Glomerular endothelial cell (primary cell): ENCODE results near the gene HAPSTR1. TPM values are rescaled to one million over a fixed set of nuclear protein-coding genes. Genes with fewer than 3 reads are reported as not detected.

ENCODE experiments used
- DNase-seq: peaks from one replicate; pipeline ENCODE4 v3.0.0-alpha.2; 2011; ENCODE audit warnings: low read depth, low spot score; ENCODE audit errors: extremely low read depth
- total RNA-seq: library from RNA; depleted of rRNA; stranded (reverse); fragments of >200 nt; gene quantifications from 2 replicates; pipeline ENCODE4 v1.2.3, GENCODE V29; 2015

HAPSTR1 gene
- total RNA-seq, 1 donor from 2014 or later: 94.9 TPM

DNA sequence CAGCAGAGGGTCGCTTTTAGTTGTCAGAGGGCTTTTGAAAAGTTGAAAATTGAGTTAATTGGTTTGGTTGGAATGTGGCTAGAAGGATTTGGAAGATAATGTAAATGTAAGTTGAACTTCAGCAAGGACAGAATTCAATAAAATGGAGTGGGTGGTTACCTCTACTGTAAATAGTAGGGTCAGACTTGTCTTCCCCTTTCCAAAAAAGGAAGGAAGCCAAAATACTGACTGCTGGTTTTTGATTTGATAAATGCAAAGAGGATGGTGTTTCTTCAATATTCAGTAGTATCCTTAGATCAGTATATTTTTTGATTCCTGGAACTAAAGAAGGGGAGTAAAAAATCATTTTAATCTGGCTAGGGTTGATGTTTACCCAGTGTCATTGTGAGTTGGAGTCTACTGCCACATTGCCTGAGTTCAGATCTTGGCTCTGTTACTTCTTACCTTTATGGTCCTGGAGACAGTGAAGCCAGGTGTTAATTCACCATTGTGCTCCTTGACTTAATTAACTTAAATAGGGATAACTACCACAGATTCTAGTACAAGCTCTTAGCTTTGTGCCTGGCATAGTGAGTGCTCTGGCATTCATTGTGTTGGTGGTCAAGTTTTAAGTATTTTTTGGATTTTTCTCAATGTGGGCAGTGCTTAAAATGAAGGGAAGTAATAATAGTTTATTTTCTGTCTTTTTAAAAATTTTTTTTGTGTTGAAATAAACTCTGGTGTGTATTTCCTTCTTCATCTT, 4.4 kb downstream of the HAPSTR1 start:
- DNase-seq: no peak

DNA sequence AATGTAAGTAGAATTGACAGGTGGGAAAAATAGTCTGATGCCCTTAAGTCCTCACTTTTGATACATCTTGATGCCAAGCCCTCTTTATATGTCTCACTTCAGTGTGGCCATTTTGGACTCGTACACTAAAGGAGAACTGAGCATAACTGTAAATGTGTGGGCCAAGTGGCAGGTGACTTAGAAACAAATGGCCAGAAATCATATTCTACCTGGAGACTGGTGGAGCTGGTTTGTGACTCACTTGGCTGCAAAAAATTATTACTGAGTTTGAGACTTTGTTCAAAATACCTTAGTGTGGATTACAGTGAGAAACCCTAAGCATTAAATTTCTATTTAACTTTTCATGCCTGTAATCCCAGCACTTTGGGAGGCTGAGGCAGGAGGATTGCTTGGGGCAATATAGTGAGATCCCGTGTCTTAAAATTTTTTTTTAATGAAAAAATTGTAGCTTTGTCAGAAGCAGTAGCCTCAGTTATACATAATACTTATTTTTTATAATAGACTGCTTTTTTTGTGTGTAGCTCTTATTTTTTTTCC, 5.0 kb downstream of the HAPSTR1 start:
- no peak for DNase-seq

DNA sequence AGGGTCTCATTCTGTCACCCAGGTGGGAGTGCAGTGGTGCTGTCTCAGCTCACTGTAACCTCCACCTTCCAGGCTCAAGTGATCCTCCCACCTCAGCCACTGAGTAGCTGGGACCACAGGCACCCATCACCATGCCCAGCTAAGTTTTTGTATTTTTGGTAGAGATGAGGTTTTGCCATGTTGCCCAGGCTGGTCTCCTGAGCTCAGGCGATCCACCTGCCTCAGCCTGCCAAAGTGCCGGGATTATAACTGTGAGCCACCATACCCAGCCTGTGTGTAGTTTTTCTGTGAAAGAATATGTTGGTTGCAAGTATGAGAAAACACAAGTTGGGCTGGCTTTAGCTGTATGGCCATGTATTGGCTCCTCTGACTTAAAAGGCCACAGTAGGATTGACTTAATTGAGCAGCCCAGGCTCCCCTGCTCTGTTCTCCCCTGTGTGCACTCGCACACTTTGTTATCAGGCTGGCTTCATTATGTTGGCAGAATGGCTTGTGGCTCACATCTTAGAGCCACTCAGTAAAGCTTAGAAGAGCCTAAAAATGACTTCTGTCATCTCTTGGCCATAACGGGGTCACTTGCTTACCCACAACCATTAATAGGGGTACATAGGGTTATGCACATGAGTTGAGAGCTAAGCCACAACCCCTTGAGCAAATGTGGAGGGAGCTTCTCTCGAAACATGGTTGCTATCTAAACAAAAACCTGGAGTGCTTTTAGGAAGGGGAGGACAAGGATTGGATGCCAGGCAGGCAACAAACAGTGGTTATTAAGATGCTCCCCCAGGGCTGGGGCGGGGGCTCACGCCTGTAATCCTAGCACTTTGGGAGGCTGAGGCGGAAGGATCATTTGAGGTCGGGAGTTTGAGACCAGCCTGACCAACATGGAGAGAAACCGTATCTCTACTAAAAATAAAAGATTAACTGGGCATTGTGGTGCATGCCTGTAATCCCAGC, 6.1 kb downstream of the HAPSTR1 start:
- DNase-seq: no peak

DNA sequence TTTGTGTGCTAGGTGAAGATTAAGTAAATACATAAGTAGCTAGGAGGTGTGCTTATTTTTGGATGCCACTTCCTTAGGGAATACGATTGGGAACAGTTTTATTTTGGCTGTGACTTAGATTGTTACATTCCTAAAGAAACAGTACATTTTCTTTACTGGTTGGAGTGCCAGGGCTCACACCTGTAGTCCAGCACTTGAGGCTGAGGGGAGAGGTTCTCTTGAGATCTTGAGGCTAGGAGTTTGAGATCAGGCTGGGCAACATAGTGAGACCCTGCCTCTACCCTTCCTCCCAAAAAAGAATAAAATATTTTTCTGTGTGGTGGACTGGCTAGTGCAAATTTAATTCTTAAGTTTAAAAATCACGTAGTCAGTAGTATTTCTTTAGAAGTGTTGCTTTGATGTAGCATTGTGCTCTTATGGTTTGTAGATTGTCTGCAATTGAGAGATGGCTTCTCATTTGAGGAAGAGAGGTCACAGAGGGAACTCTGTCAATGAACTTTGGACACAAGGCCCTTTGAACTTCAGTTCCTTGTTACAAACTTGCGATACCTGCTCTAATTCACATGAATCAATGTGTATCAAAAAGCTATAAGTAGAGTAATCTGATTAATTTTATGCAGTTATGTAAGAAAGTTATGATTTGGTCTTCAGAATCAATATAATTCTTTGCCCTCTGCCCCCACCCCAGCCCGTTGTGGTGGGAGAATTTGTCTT, 7.1 kb downstream of the HAPSTR1 start:
- DNase-seq: no peak

DNA sequence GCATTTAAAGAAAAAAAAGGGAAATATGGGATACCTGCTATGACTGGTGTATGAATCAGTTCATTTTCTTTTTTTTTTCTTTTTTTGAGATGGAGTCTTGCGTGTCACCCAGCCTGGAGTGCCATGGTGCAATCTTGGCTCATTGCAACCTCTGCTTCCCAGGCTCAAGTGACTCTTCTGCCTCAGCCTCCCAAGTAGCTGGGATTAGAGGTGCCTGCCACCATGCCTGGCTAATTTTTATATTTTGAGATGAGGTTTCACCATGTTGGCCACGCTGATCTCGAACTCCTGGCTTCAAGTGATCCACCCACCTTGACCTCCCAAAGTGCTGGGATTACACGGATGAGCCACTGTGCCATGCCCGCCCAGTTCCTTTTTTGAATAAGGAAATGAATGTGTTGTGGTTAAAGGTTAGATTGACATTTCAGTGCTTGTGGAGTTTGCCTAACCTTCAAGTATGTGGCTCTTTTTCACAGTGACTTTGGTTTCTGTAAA, 7.7 kb downstream of the HAPSTR1 start:
- DNase-seq: no peak

DNA sequence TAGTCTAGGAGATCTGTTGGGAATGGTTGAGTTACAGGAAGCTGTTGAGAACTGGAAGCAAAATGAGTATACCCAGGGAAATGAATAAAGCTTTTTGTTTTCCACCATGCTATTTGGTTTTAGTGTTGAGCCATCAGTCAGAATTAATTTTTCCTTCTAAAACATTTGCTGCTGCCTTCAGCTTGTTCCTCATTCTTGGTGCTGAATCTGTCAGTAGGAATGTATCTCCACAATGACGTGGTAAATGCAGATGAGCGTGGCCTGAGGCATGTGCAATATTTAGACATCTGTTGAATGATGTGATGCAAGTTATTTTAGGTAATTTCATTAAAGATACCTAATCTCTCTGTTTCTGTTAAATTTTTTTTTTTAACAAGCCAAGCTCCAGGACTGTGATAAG, 10.9 kb downstream of the HAPSTR1 start:
- DNase-seq: no peak

DNA sequence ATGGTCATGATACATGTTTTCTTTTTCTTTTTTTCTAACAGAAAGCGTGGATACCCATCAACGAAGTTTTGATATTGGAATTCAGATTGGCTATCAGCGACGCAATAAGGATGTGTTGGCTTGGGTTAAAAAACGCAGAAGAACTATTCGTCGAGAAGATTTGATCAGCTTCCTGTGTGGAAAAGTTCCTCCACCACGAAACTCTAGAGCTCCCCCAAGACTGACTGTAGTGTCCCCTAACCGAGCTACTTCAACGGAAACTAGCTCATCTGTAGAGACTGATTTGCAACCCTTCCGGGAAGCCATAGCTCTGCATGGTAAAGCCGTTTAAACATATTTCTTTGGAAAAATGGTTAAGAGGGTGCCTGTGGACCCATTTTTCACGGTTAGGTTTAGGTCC, 11.5 kb downstream of the HAPSTR1 start:
- DNase-seq: no peak

DNA sequence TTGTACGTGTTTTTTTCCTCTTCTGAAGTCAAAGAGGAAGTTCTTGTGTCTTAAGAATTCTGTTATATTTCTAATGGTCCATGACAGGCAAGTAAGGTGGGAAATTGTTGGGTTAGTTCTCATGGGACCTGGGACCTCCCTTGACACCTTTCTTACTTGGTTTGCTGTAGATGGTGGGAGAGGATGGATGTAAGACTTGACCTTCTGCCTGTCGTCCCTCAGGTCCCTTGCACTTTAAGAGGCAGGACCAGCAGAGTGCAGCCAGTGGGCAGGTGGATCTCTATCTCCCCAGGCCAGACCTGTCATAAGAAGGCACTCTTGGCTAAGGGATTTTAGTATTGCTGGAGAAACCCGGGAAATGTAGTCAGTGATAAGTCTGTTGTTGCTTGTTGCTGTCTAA, 12.1 kb downstream of the HAPSTR1 start:
- no peak for DNase-seq

DNA sequence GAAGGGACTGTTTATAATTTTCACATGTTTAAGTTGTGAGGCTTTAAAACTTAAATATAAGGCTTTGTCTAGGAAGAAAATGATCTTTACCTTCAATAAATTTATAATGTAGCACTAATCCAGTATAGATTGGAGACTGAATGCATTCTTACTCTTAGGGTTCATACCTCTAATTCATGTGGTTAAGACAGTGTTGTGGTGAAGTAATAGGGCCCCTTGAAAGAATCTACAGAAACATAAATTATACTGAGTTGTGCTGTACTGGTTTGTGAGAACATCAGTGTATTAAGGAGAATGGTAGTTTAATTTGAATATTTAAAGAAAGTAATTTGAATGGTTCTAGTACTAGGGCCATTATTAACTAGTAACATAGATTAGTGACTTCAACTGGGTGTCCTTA, 13.7 kb downstream of the HAPSTR1 start:
- DNase-seq: no peak

DNA sequence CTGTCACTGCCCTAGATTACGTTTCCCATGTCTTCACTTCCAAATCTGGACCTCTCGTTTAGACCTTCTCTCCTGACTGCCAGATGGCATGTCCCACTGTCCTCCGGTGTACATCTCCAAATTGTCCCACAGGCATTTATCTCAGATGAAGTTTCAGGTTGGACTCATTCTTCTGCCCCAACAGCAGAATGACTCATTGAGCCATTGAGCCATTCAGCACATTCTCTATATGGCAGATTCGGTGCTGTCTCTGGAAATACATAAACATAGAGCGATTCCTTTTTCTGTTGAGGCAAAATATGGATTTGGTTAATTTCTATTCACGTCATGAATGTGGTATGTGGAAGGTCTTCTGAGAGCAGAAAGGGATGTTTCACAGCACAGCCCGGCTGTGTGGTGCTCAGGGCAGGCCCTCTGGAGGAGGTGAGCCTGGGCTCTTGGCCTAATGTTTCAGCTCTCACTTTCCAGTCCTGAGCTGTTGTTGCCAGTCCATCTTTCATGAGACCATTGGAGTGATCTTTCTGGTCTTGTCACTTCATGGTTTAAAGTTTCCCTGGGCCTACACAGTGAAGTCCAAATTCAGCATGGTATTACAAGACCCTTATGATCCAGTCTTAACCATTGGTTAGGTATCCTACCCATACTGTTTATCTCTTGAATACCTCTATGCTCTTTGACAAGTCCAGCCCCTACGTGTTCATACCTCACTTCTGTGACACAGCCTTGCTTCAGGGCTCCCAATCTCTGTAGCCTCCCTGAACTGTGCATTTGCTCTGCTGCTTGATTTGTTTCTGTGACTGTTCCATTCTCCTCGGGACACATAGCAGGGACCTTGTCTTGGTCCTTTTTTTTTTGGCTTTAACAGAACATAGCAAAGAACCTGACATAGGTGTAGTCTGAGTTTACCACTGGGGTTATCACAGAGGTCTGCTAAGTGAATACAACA, 15.9 kb downstream of the HAPSTR1 start:
- no peak for DNase-seq

DNA sequence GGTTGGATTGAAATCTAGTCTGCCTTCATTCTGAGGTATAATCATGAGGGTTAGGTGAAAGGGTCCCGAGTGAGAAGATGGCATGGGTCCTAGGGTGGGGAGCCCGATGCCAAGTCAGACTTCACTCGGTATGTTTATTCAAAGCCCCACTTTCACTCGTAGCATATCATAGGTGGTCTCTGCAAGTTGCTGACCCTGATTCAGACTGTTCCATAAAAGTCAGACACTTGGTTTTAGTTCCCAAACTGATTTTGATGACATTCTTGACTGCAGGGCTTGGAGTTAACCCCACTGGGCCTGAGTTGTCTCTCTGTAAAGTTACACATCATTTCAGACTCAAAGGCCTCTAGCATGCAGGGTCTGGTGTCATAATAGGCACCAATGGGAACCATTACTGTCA, 17.8 kb downstream of the HAPSTR1 start:
- no peak for DNase-seq

DNA sequence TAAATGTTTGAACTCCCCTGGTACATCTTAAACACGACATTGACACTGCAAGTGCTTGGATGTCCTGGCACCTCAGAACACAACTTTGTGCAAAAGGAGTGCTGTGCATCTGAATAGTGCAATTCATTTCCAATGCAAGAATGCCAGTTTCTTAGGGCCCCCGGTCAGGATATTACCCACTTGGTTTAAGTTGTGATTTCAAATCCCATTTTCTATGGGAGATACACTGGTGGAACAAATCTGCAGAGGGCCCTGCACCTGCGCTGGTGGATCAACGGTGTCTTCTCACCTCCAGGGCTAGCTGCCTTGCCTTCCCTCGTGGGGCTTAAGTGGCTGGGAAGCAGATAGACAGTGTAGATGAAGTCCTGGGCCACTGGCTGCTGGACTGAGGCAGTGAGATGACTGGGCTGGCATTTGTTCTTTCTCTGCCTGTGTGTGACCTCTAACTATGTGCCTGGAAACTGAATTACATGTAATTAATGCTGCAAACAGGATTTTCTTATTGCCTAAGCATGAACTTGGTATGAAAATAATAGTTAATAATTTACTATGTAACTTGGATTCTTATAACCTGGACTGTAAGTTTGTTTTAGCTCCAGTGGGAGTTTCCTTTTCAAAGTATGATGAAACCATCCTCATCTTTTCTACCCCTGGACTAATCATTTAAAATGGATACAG, 20.9 kb downstream of the HAPSTR1 start:
- no peak for DNase-seq

DNA sequence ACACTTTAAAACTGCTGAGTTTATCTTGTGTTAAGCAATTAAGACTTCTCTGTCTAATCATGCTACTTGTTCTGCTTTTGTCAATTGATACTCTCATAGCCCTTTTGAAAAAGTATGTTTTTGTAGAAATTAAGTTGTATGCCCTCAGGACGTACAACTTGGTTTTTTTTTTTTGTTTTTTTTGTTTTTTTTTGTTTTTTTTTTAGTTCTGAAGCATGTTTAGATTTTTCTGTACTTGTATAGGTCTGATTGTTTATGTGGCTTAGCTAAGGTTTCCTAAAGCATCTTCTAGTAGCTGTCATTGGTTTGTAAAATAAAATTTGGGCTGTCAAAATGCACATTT, 21.4 kb downstream of the HAPSTR1 start:
- no peak for DNase-seq

DNA sequence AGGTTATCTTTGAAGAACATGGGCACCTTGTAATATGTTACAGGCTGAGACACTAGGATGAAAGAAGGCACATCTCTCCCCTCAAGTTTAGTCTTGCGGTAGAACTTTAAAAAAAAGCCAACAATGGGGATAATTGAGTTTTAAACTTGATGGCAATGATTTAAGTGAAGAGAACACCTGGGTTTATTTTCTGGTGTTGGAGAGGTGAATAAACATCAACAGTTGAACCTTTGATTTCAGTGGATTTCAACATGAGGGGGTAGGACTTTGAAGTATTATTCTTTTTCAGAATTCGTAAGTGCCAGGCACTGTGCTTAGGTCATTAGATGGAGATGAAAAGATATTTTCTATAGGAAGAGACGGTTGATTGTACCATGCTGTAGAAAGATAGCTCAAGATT, 22.3 kb downstream of the HAPSTR1 start:
- no peak for DNase-seq

DNA sequence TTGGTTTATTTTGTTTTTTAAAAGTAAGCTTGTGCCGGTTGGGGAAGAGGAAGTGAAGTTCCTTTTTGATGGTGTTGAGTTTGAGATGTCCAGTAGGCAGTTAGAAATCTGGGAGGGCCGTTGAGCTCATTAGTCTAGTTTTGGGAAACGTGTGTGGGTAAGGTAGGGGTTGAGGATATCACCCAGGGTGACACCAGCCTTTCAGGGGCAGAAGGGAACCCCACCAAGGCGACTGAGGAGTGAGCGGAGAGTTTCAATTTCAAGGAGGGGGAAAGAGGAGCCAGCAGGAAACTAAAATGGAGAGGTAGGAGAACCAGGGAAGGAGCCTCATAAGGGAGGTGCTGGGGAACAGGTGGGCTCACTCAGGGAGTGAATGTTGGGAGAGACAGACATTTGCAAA, 22.7 kb downstream of the HAPSTR1 start:
- DNase-seq: no peak

DNA sequence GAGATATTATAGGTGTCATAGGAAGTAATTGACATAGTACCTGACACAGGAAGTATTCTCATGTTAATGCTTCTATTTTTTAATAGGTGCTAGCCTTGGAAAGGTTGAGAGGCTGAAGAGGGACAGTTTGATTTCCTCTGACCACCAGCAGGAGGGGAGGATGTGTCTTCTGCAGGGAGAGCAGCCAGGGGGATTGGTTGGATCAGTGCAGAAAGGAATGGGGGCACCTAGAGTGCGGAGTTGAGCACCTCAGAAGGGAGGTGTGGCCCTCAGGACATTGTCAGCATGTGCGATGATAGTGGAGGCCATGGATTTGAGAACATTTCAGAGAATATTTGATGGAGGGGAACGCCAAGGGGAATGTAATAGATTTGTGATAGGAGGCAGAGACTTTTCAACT, 23.4 kb downstream of the HAPSTR1 start:
- no peak for DNase-seq

DNA sequence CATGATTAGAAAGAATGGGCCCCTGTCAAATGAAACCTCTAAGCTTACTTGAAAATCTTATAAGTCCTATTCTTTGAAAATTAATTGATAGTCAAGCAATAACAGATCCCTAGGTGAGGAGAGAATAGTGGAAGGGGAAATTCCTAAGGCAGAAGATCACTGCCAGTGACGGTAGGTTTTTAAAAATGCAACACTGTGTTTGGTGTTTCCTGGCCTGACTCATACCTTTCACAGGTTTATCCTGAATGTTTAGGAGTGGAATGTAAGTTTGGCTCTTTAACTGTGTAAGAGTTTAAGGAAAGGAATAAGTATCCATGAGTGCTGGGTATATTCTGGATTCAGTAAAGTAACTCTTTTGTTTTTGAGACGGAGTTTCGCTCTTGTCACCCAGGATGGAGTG, 23.8 kb downstream of the HAPSTR1 start:
- no peak for DNase-seq

DNA sequence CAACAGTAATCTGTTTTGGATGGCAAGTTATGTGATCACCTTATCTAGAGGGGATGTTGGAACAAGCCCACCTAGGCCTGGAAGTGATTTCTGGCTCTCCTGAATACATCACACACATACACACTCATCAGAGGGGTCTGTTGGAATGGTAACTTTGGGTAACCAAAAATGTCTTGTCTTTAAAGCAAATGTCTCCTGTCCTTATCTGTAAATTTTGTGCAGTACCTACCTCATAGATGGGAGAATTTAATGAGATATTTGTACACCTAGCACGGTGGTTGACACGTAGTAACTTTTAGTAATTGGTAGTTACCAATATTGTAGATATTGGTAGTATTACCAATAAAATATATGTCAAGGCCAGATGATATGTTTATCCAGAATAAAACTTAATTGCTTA, 24.7 kb downstream of the HAPSTR1 start:
- no peak for DNase-seq

DNA sequence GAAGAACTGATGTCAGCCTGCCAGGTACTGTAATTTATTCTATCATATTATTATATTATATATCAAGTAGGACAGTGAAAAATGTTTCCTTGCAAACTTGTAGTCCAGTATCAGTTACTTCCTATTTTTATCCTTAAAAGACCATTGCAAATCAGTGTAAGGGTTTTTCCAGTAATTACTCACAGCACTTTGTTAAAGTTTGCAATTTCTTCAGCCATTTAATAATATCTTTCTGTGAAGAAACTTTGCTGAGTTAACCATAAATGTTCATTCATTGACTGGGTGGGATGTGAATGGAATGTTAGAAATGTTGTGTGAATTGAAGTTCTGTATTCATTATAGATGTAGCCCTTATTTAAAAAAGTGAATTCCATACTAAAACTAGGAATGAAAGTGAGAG, 26.7 kb downstream of the HAPSTR1 start:
- no peak for DNase-seq
